ENCODE data around the gene KDM5B.
"Not testable (repeated sequence)": the region's sequence is repeated elsewhere in the genome, so short reads cannot be mapped to it uniquely, and the experiment has no call there.

KDM5B gene

DNA sequence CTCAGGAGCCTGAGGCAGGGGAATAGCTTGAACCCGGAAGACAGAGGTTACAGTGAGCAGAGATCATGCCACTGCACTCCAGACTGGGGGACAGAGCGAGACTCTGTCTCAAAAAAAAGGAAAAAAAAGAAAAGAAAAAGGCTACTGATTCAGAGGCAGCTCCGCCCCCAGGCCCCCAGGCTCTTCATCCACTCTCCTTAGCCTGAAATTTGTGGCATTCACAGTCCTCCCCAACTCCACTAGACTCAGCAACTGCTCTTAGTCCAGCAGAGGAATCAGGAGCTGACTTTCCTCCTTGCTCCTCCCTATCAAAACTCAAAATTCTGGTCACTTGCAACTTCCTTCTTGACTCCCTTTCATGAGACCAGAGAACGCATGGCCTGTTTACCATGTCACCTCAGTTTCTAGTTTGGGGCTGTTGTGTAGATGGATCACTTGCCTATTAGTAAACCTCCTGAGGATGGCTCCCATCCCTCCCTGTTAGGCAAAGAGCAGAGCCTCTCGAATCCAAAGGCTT lies 29.6 kb upstream of the KDM5B start:
- 96 to 100% methylated on average over 3 to 4 of the region's 5 CpGs for WGBS, 2 experiments (ENCODE audit: insufficient coverage in 2 of 2)
- Histone ChIP-seq H3K9me3 (ENCODE audit: control insufficient read depth, low read length) (no peaks in the 10 kb centered on the region), H3K4me1 (ENCODE audit: control insufficient read depth, insufficient read depth, low read length, poor library complexity, severe bottlenecking) (no peaks in the 10 kb centered on the region), H3K27ac (ENCODE audit: low read depth, low read length, severe bottlenecking) (no peak overlapping the region), H3K4me3 (ENCODE audit: extremely low read depth, insufficient read depth, low read length, poor library complexity, severe bottlenecking) (no peak overlapping the region), H3K36me3 (ENCODE audit: control insufficient read depth, insufficient read depth, low read length) (no peaks in the 10 kb centered on the region)

DNA sequence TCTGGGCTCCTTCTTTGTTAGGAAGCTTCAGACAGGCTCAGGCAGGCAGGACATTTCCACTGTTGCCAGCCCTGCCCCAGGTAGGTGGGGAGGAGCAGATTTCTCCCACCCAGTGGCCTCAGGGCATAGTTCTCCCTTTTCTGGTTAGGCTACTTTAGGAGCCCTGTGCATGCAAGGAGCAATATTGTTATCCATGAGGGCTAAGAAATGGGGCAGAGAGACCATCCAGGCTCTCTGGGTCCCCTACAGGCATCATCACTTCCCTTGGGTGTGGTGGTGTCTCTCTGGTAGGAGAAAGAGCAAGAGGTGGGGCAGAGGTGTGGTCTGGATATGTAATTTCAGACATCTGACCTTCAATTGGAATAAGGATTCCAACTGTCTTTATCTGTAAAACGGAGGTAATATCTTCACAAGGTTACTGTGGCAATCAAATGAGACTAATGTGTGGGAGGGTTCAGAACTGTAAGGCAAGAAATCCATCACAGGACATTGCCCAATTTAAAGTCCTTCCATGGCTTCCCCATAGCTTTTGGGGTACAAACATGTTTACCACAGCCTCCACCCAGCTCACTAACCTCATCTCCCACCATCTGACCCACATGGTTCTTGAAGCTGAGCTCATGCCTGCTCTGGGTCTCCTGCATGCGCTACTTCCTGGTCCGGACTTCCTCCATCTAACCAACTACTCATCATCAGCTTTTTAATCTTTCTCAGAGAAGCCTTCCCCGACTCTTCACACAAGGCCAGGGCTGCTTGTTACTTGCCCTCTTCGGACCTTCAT lies 28.6 kb upstream of the KDM5B start:
- Histone ChIP-seq H3K36me3 (ENCODE audit: control insufficient read depth, insufficient read depth, low read length) (no peaks in the 10 kb centered on the region), H3K4me1 (ENCODE audit: control insufficient read depth, insufficient read depth, low read length, poor library complexity, severe bottlenecking) (no peaks in the 10 kb centered on the region), H3K4me3 (ENCODE audit: extremely low read depth, insufficient read depth, low read length, poor library complexity, severe bottlenecking) (no peak overlapping the region), H3K27ac (ENCODE audit: low read depth, low read length, severe bottlenecking) (no peak overlapping the region), H3K9me3 (ENCODE audit: control insufficient read depth, low read length) (no peaks in the 10 kb centered on the region)
- WGBS, 2 experiments (ENCODE audit: insufficient coverage in 2 of 2), result 91 to 100% methylated on average over 4 of the region's 5 CpGs

DNA sequence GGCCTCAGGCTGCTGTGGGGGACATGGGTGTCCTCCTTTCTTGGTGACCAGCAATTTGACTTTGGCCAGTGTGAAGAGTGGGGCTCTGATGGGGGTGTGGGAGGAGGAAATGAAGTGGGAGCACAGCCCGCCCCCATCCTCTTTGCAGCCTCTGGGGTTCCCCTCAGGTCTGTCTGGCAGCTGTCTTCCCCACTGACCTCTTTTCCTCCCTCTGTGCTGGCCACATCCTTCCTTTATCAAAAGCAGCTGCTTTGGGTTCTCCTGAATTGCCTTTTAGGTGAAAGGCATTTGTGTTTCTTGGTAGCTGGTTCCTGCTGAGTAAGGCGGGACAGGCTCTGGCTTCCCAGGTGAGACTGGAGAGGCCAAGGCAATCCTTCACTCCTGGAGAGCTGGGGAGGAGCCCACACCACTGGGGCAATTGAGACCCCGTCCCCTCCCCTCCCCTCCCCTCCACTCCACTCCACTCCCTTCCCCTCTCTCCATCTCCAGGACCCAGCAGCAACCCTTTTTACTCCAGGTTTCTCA lies 27.4 kb upstream of the KDM5B start:
- H3K36me3 ChIP-seq (ENCODE audit: control insufficient read depth, insufficient read depth, low read length), result no peaks in the 10 kb centered on the region
- WGBS, 2 experiments (ENCODE audit: insufficient coverage in 2 of 2), result 42 to 48% methylated on average over 2 to 3 of the region's 3 CpGs
- no peak overlapping the region for H3K4me3 ChIP-seq (ENCODE audit: extremely low read depth, insufficient read depth, low read length, poor library complexity, severe bottlenecking)
- no peak overlapping the region for H3K27ac ChIP-seq (ENCODE audit: low read depth, low read length, severe bottlenecking)
- H3K4me1 ChIP-seq (ENCODE audit: control insufficient read depth, insufficient read depth, low read length, poor library complexity, severe bottlenecking), result no peaks in the 10 kb centered on the region
- H3K9me3 ChIP-seq (ENCODE audit: control insufficient read depth, low read length), result no peaks in the 10 kb centered on the region

DNA sequence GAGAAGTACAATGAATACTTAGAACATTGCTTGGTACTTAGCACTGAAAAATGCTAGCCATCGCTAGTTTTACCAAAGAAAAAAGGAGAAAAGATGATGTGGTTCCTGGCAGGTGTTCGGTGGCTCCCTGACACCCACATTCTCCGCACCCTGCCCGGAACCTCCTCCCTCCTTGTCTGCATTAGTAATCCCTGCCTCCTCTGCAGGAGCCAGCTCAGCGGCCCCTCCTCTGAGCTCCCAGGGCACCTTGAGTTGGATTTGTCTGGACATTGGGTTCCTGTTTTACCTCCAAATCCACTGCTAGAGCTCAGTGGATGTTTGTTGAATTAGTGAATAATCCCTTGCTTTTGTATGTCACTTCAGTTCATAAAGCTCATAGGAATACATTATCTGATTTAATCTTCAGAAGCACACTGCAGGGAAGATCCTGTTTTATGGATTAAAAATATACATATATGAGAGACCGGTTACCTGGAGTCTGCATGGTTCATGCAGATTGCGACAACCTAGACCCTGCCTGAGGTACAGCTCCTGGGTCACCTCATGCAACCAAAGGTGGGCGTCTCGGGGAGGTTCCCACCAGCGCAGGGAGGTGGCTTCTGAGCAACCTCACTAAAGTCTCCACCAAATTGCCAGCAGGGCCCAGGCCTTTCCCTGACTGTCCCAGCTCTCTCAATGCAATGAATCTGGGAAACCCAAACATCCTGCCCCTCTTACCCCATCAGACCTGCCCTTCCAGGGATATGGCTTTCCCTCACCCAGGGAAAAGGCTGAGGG lies 26.7 kb upstream of the KDM5B start:
- no peaks in the 10 kb centered on the region for H3K36me3 ChIP-seq (ENCODE audit: control insufficient read depth, insufficient read depth, low read length)
- no peak overlapping the region for H3K4me3 ChIP-seq (ENCODE audit: extremely low read depth, insufficient read depth, low read length, poor library complexity, severe bottlenecking)
- no peak overlapping the region for H3K27ac ChIP-seq (ENCODE audit: low read depth, low read length, severe bottlenecking)
- no peaks in the 10 kb centered on the region for H3K9me3 ChIP-seq (ENCODE audit: control insufficient read depth, low read length)
- 95 to 96% methylated on average over 6 to 7 of the region's 10 CpGs for WGBS, 2 experiments (ENCODE audit: insufficient coverage in 2 of 2)
- H3K4me1 ChIP-seq (ENCODE audit: control insufficient read depth, insufficient read depth, low read length, poor library complexity, severe bottlenecking), result no peaks in the 10 kb centered on the region

DNA sequence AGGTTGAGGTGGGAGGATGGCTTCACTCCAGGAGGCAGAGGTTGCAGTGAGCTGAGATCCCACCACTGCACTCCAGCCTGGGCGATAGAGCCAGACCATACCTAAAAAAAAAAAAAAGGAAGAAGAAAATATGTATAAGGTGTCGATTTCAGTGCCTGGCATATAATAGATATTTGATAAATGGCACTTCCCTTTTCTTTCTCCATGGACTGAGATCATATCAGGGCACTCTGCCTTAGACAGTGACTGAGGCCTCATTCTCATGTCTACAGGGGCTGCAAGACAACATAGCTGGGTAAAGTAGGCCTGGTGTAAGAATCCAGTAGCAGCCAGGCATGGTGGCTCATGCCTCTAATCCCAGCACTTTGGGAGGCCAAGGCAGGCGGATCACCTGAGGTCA lies 23.7 kb upstream of the KDM5B start:
- no peaks in the 10 kb centered on the region for H3K36me3 ChIP-seq (ENCODE audit: control insufficient read depth, insufficient read depth, low read length)
- WGBS, 2 experiments (ENCODE audit: insufficient coverage in 2 of 2), result 100% methylated on average over 1 of the region's 3 CpGs
- H3K9me3 ChIP-seq (ENCODE audit: control insufficient read depth, low read length), result no peaks in the 10 kb centered on the region
- H3K4me1 ChIP-seq (ENCODE audit: control insufficient read depth, insufficient read depth, low read length, poor library complexity, severe bottlenecking), result no peaks in the 10 kb centered on the region
- H3K27ac ChIP-seq (ENCODE audit: low read depth, low read length, severe bottlenecking), result no peak overlapping the region
- no peak overlapping the region for H3K4me3 ChIP-seq (ENCODE audit: extremely low read depth, insufficient read depth, low read length, poor library complexity, severe bottlenecking)

DNA sequence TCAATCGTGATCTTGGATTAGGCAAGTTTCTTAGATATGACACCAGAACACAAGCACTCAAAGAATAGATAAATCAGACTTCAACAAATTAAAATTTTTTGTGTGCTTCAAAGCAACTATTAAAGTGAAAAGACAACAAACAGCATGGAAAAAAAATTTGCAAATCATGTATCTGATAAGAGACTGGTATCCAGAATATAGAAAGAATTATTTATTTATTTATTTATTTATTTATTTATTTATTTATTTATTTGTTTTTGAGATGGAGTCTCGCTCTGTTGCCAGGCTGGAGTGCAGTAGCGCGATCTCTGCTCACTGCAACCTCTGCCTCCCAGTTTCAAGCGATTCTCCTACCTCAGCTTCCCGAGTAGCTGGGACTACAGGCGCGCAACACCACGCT lies 21.0 kb upstream of the KDM5B start:
- 93% methylated on average over 4 of the region's 9 CpGs; no CpG with 5 or more reads in 1 of the 2 experiments for WGBS, 2 experiments (ENCODE audit: insufficient coverage in 2 of 2)
- H3K9me3 ChIP-seq (ENCODE audit: control insufficient read depth, low read length); H3K4me3 ChIP-seq (ENCODE audit: extremely low read depth, insufficient read depth, low read length, poor library complexity, severe bottlenecking); H3K4me1 ChIP-seq (ENCODE audit: control insufficient read depth, insufficient read depth, low read length, poor library complexity, severe bottlenecking); H3K36me3 ChIP-seq (ENCODE audit: control insufficient read depth, insufficient read depth, low read length); H3K27ac ChIP-seq (ENCODE audit: low read depth, low read length, severe bottlenecking): not testable (repeated sequence)

DNA sequence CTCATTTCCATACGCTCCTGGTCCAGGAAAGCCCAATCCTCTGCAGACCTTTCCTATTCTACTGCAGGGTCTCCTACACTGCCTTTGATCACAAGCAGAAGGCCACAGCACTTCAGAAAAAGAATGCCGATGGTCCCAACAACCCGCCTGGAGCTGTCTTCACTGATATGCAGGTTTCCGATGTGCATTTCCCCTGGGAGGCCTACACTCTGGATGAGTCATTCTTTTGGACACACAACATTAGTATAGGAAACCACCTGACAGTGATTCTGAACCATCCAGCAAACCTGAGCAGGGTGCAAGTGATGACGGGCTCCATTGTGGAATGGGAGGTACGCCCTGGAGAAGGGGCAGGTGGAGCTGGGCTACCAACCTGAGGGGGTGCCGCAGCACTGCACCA lies 17.5 kb upstream of the KDM5B start:
- H3K9me3 ChIP-seq (ENCODE audit: control insufficient read depth, low read length), result no peaks in the 10 kb centered on the region
- no peak overlapping the region for H3K27ac ChIP-seq (ENCODE audit: low read depth, low read length, severe bottlenecking)
- H3K4me3 ChIP-seq (ENCODE audit: extremely low read depth, insufficient read depth, low read length, poor library complexity, severe bottlenecking), result no peak overlapping the region
- H3K36me3 ChIP-seq (ENCODE audit: control insufficient read depth, insufficient read depth, low read length), result no peaks in the 10 kb centered on the region
- peaks cover 15% of the 10 kb centered on the region for H3K4me1 ChIP-seq (ENCODE audit: control insufficient read depth, insufficient read depth, low read length, poor library complexity, severe bottlenecking)
- WGBS, 2 experiments (ENCODE audit: insufficient coverage in 2 of 2), result 89 to 91% methylated on average over 6 to 7 of the region's 7 CpGs

DNA sequence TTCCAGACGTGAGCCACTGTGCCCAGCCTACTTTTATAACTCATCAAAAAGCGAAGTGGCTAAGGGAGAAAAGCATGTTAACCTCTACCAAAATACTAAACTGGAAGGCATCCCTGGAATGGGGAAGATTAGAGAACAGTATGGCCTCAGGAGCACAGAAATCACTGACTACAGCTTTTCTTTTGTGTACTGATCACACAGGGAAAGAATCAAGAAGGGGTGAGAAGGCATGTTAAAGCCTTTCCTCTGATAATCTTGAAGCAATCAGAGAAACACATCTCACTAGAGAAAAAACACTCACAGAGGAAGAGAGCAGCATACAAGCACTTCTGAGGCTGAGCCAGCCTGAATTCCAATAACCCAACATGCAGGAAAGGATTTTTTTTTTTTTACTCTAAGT lies 13.2 kb upstream of the KDM5B start:
- no peaks in the 10 kb centered on the region for H3K9me3 ChIP-seq (ENCODE audit: control insufficient read depth, low read length)
- H3K4me1 ChIP-seq (ENCODE audit: control insufficient read depth, insufficient read depth, low read length, poor library complexity, severe bottlenecking), result peaks cover 17% of the 10 kb centered on the region
- H3K27ac ChIP-seq (ENCODE audit: low read depth, low read length, severe bottlenecking), result peak overlapping the region; percentile 96
- H3K36me3 ChIP-seq (ENCODE audit: control insufficient read depth, insufficient read depth, low read length), result no peaks in the 10 kb centered on the region
- WGBS, 2 experiments (ENCODE audit: insufficient coverage in 2 of 2), result 60 to 67% methylated on average over 1 of the region's 2 CpGs
- H3K4me3 ChIP-seq (ENCODE audit: extremely low read depth, insufficient read depth, low read length, poor library complexity, severe bottlenecking), result no peak overlapping the region

DNA sequence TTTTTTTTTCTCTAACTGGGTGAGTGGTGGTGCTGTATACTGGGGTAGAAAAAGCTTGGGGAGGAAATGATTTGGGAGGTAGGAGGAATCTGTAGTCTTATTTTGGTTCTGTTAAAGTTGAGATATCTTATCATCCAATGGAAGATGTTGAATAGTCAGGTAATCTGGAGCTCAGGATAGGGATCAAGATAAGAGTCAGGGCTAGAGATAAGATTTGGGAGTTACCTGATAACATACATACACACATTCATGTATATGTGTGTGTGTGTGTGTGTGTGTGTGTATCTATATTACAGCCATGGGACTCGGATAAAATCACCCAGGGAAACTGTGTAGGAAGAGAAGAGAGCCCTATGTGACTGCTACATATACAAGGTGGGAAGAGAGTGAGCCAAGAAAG lies 10.6 kb upstream of the KDM5B start:
- no peaks in the 10 kb centered on the region for H3K36me3 ChIP-seq (ENCODE audit: control insufficient read depth, insufficient read depth, low read length)
- WGBS, 2 experiments (ENCODE audit: insufficient coverage in 2 of 2), result 73 to 86% methylated on average over 1 of the region's 1 CpG
- no peak overlapping the region for H3K4me3 ChIP-seq (ENCODE audit: extremely low read depth, insufficient read depth, low read length, poor library complexity, severe bottlenecking)
- H3K27ac ChIP-seq (ENCODE audit: low read depth, low read length, severe bottlenecking), result no peak overlapping the region
- H3K4me1 ChIP-seq (ENCODE audit: control insufficient read depth, insufficient read depth, low read length, poor library complexity, severe bottlenecking), result peaks cover 17% of the 10 kb centered on the region
- no peaks in the 10 kb centered on the region for H3K9me3 ChIP-seq (ENCODE audit: control insufficient read depth, low read length)

DNA sequence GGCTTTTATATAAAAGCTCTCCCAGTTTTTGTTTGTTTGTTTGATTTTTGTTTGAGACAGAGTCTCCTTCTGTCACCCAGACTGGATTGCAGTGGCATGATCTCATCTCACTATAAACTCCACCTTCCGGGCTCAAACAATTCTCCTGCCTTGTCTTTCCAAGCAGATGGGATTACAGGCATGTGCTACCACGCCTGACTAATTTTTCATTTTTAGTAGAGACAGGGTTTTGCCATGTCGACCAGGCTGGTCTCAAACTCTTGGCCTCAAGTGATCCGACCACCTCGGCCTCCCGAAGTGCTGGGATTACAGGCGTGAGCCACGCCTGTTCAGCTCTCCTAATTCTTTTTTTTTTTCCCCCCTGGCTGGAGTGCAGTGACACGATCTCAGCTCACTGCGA lies 6.9 kb upstream of the KDM5B start:
- Histone ChIP-seq H3K4me1 (ENCODE audit: control insufficient read depth, insufficient read depth, low read length, poor library complexity, severe bottlenecking) (peaks cover 20% of the 10 kb centered on the region), H3K4me3 (ENCODE audit: extremely low read depth, insufficient read depth, low read length, poor library complexity, severe bottlenecking) (no peak overlapping the region), H3K9me3 (ENCODE audit: control insufficient read depth, low read length) (no peaks in the 10 kb centered on the region), H3K27ac (ENCODE audit: low read depth, low read length, severe bottlenecking) (no peak overlapping the region), H3K36me3 (ENCODE audit: control insufficient read depth, insufficient read depth, low read length) (no peaks in the 10 kb centered on the region)
- WGBS, 2 experiments (ENCODE audit: insufficient coverage in 2 of 2), result 96 to 100% methylated on average over 3 to 8 of the region's 10 CpGs

All from mesodermal cell (in vitro differentiated cells).